Loucy (cell line): ENCODE measurements around the gene VAV1.

Source experiments
- H2AFZ ChIP-seq: fragments of 200-600 bp; sonication (generic); 2 replicates; pipeline ENCODE4 v1.6.0; 2016; ENCODE audit warnings: antibody characterized with exemption, mild to moderate bottlenecking, low read length, moderate library complexity
- H3F3A ChIP-seq: fragments of 200-600 bp; 2 replicates; pipeline ENCODE4 v1.6.0; 2016; ENCODE audit warnings: antibody characterized with exemption, low read depth, mild to moderate bottlenecking
- H3K27me3 ChIP-seq: fragments of 200-600 bp; sonication (generic); 2 replicates; pipeline ENCODE4 v1.6.1; 2014; ENCODE audit warnings: low read length, mild to moderate bottlenecking; ENCODE audit not compliant: insufficient read depth, poor library complexity, severe bottlenecking
- H3K36me3 ChIP-seq: fragments of 200-600 bp; sonication (generic); 2 replicates; pipeline ENCODE4 v1.6.1; 2016; ENCODE audit warnings: low read length; ENCODE audit not compliant: insufficient read depth
- H3K4me1 ChIP-seq: fragments of 200-600 bp; sonication (generic); 2 replicates; pipeline ENCODE4 v1.5.1; 2014; ENCODE audit warnings: low read length, mild to moderate bottlenecking; ENCODE audit not compliant: insufficient read depth, poor library complexity, severe bottlenecking
- H3K4me2 ChIP-seq: fragments of 200-600 bp; sonication (generic); 2 replicates; pipeline ENCODE4 v1.6.0; 2014; ENCODE audit warnings: antibody characterized with exemption, low read length, low read depth, mild to moderate bottlenecking; ENCODE audit not compliant: poor library complexity, severe bottlenecking
- H3K4me3 ChIP-seq: fragments of 200-600 bp; sonication (generic); 2 replicates; pipeline ENCODE4 v1.5.1; 2014; ENCODE audit warnings: low read length, mild to moderate bottlenecking, mixed read lengths; ENCODE audit not compliant: poor library complexity, severe bottlenecking
- H3K79me2 ChIP-seq: fragments of 200-600 bp; sonication (generic); 2 replicates; pipeline ENCODE4 v1.6.1; 2014; ENCODE audit warnings: low read length; ENCODE audit not compliant: insufficient read depth
- H3K9ac ChIP-seq: fragments of 200-600 bp; sonication (generic); 2 replicates; pipeline ENCODE4 v1.6.0; 2014; ENCODE audit warnings: mild to moderate bottlenecking, low read depth, low read length, moderate library complexity; ENCODE audit not compliant: poor library complexity, severe bottlenecking
- H3K9me2 ChIP-seq: fragments of 200-600 bp; sonication (generic); replicated peaks from 2 replicates; pipeline ENCODE4 v1.6.1; 2016; ENCODE audit warnings: low read depth, low read length, mixed read lengths
- H3K9me3 ChIP-seq: fragments of 200-600 bp; sonication (generic); 2 replicates; pipeline ENCODE4 v1.6.1; 2014; ENCODE audit warnings: mild to moderate bottlenecking, antibody characterized with exemption, low read length, low read depth; ENCODE audit not compliant: insufficient read depth
- H4K20me1 ChIP-seq: fragments of 200-600 bp; sonication (generic); 2 replicates; pipeline ENCODE4 v1.6.0; 2014; ENCODE audit warnings: antibody characterized with exemption, low read length, mild to moderate bottlenecking; ENCODE audit not compliant: insufficient read depth, poor library complexity, severe bottlenecking
- EZH2phosphoT487 ChIP-seq: fragments of 200-600 bp; IDR thresholded peaks from 2 replicates; pipeline ENCODE4 v1.6.1; 2018; ENCODE audit warnings: antibody characterized with exemption, mild to moderate bottlenecking, moderate library complexity, borderline replicate concordance
- TF ChIP-seq, protein P1 (sequence below): fragments of 200-600 bp; sonication (generic); conservative IDR thresholded peaks from 2 replicates; pipeline ENCODE4 v1.5.1; 2014; ENCODE audit warnings: mild to moderate bottlenecking, antibody characterized with exemption, low read length

The VAV1 gene

GRCh38 chr19:6888967-6889366 is 116.5 kb downstream of the VAV1 start:
- Histone ChIP-seq H3K79me2 (no peaks in the 10 kb centered on the region), H2AFZ (no peak overlapping the region), H3K4me2 (no peak overlapping the region), H3K36me3 (no peaks in the 10 kb centered on the region), H3F3A (0 out of 2 replicates have a peak, but pooled peaks cover 6% of the 10 kb centered on the region), H3K9me3 (no peaks in the 10 kb centered on the region), H3K9me2 (no peaks in the 10 kb centered on the region), H3K27me3 (no peaks in the 10 kb centered on the region), H3K4me1 (peaks cover 45% of the 10 kb centered on the region), H4K20me1 (no peaks in the 10 kb centered on the region), H3K9ac (no peak overlapping the region), H3K4me3 (no peak overlapping the region)
- no peak for TF ChIP-seq EZH2phosphoT487
- TF ChIP-seq, protein P1, sequence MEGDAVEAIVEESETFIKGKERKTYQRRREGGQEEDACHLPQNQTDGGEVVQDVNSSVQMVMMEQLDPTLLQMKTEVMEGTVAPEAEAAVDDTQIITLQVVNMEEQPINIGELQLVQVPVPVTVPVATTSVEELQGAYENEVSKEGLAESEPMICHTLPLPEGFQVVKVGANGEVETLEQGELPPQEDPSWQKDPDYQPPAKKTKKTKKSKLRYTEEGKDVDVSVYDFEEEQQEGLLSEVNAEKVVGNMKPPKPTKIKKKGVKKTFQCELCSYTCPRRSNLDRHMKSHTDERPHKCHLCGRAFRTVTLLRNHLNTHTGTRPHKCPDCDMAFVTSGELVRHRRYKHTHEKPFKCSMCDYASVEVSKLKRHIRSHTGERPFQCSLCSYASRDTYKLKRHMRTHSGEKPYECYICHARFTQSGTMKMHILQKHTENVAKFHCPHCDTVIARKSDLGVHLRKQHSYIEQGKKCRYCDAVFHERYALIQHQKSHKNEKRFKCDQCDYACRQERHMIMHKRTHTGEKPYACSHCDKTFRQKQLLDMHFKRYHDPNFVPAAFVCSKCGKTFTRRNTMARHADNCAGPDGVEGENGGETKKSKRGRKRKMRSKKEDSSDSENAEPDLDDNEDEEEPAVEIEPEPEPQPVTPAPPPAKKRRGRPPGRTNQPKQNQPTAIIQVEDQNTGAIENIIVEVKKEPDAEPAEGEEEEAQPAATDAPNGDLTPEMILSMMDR: no peak

- H3K79me2 ChIP-seq: no peaks in the 10 kb centered on the region
- H3K4me2 ChIP-seq: peak overlapping the region; percentile 80
- TF ChIP-seq, protein P1: no peak
- no peaks in the 10 kb centered on the region for H3K36me3 ChIP-seq
- H3K9ac ChIP-seq: peak overlapping the region; percentile 54
- H3F3A ChIP-seq: 0 out of 2 replicates have a peak, but pooled peaks cover 6% of the 10 kb centered on the region
- peak overlapping the region; percentile 52 for H3K4me3 ChIP-seq
- peaks cover 50% of the 10 kb centered on the region for H3K4me1 ChIP-seq
- no peaks in the 10 kb centered on the region; the same call in 1 of the 2 replicates for H3K9me3 ChIP-seq
- H3K9me2 ChIP-seq: no peaks in the 10 kb centered on the region
- no peaks in the 10 kb centered on the region for H4K20me1 ChIP-seq
- H3K27me3 ChIP-seq: no peaks in the 10 kb centered on the region
- peak overlapping the region; percentile 26; the same call in 1 of the 2 replicates for H2AFZ ChIP-seq
Measured at GRCh38 chr19:6890401-6890913, 117.9 kb downstream of the VAV1 start.

DNA sequence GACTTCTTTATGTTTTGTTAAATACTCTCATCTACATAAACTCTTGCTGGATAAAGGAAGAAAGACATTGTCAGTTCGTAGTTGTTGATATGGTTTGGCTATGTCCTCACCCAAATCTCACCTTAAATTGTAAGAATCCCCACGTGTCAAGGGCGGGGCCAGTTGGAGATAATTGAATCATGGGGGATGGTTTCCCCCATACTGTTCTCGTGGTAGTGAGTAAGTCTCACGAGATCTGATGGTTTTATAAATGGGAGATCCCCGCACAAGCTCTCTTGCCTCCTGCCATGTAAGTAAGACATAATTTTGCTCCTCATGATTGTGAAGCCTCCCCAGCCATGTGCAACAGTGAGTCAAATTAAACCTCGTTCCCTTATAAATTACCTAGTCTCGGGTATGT is 118.4 kb downstream of the VAV1 start:
- peak overlapping the region; percentile 80 for H3K4me2 ChIP-seq
- H3K9me3 ChIP-seq: no peaks in the 10 kb centered on the region; the same call in 1 of the 2 replicates

More for the DNA sequence above, 118.4 kb downstream of the VAV1 start:
- Histone ChIP-seq H2AFZ (no peak overlapping the region), H3K36me3 (no peaks in the 10 kb centered on the region), H3K79me2 (no peaks in the 10 kb centered on the region), H3K4me3 (peak overlapping the region; percentile 52), H3F3A (0 out of 2 replicates have a peak, but pooled peaks cover 6% of the 10 kb centered on the region), H3K9me2 (no peaks in the 10 kb centered on the region), H4K20me1 (no peaks in the 10 kb centered on the region), H3K27me3 (no peaks in the 10 kb centered on the region), H3K9ac (peak overlapping the region; percentile 54), H3K4me1 (peaks cover 51% of the 10 kb centered on the region)
- TF ChIP-seq EZH2phosphoT487: no peak
- TF ChIP-seq, protein P1: no peak
